22Rv1 (cell line): Measurements from ENCODE around the gene LRBA.

Experiments
- H3K27ac ChIP-seq: fragments of 450-650 bp; 2 replicates; pipeline ENCODE4 v1.5.1; 2017
- ZFX ChIP-seq: fragments of 450-650 bp; IDR thresholded peaks from 2 replicates; pipeline ENCODE4 v1.6.1; 2017; ENCODE audit warnings: antibody characterized with exemption, borderline replicate concordance
- TF ChIP-seq, protein P1 (sequence below): fragments of 450-650 bp; IDR thresholded peaks from 2 replicates; pipeline ENCODE4 v1.5.1; 2017; ENCODE audit warnings: mild to moderate bottlenecking

Gene LRBA

DNA sequence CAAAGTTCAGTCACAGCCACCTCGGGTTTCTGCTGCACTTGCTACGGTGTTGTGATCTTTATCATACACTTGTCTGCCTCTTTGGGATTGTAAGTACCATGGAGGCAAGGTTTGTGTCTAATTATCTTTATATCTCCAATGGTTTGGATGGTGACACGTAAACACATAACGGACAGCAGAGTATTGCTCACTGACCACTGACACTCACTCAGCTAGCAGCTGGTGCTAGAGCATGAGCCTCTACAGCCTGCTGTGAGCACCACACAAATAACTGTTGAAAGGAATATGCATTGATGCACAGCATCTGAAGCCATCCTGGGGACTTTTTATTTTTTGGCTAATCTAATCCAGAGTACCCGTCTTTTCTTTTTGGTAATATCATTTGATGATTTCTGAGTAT, 780.8 kb downstream of the LRBA start:
- TF ChIP-seq ZFX: no peak
- H3K27ac ChIP-seq: no peak overlapping the region

DNA sequence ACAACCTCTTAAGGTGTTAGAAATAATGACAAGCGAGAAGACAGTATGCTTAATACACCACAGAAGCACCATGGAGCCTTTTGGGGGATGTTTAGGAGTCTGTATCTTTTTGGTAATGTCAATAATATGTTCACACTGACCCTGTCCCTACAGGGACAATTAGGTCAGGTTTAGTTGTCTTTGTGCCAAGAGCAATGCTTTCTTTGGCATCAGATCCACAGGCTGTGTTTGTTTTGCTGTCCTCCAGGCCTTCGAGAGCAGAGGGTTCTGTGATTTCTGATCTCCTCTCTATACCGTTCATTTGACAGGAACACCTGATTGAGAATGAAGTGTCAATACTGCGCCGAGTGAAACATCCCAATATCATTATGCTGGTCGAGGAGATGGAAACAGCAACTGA, 783.1 kb downstream of the LRBA start:
- no peak for TF ChIP-seq ZFX
- TF ChIP-seq, protein P1, sequence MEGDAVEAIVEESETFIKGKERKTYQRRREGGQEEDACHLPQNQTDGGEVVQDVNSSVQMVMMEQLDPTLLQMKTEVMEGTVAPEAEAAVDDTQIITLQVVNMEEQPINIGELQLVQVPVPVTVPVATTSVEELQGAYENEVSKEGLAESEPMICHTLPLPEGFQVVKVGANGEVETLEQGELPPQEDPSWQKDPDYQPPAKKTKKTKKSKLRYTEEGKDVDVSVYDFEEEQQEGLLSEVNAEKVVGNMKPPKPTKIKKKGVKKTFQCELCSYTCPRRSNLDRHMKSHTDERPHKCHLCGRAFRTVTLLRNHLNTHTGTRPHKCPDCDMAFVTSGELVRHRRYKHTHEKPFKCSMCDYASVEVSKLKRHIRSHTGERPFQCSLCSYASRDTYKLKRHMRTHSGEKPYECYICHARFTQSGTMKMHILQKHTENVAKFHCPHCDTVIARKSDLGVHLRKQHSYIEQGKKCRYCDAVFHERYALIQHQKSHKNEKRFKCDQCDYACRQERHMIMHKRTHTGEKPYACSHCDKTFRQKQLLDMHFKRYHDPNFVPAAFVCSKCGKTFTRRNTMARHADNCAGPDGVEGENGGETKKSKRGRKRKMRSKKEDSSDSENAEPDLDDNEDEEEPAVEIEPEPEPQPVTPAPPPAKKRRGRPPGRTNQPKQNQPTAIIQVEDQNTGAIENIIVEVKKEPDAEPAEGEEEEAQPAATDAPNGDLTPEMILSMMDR: no peak
- no peak overlapping the region for H3K27ac ChIP-seq

DNA sequence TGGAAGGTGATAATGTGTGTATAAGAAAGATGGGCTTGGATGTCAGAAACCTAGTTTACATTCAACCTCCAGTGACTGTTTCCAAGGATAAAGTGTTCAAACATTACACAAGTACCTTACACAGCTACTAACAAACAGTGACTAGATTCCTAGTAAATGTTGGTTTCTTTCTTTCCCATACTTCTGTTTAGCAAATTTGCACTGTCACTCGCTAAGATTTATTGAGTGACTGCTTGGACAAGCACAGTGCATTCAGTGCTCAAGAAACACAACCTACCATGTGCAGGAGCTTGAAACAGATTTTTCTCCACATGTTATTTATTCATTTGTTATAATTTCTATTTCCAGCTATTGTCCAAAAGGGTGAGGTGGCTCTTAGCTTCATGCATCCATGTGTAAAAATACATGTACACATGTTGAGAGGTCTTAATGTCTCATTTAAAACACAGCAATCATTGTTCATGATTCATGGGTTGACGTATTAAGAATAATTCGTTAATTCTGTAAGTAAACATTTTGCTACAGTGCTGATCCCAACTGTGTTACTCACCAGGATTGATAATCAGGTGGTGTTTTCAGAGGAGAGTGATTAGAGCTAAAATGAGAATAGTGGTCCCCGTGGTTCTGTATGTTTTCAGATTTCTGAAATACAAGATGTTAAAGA, 783.8 kb downstream of the LRBA start:
- TF ChIP-seq, protein P1: no peak
- no peak for TF ChIP-seq ZFX

DNA sequence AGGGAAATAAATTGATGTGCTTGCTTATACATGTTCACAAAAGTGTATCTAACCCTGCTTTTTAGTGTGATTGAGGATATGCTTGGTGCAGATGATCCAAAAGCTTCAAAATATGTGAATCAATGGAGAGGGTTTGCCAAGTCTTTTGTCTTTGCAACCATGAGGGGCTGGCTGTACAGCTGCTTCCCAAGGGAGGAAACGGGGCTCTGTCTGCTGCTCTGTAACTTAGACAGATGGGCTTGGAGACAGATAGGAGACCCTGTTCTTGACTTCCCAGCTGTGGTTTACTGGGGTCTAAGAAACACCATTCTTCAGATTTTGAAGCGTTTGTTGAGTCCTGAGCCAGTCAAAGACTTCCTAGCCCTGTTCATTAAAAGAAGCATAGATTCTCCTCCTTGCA, 784.5 kb downstream of the LRBA start:
- H3K27ac ChIP-seq: no peak overlapping the region
- no peak for TF ChIP-seq ZFX
- TF ChIP-seq, protein P1: no peak

More for the DNA sequence above, 783.8 kb downstream of the LRBA start:
- H3K27ac ChIP-seq: no peak overlapping the region

DNA sequence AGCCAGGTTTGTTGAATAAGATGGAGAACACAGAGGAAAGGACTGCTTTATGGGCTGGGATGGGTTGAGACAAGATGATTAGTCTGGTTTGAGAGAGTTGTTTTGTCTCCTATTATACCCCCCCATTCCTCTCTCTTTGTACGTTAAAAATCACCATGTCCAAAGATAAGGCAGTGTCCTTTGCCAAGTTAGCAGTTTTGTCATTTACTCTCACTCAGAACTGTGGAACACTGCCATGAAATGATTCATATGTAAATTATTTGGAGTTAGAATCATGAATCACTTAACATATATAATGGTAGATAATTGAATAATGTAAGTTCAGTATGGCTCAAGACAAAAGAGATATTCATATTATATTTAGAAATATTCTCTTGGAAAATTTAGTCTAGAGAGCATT, 785.6 kb downstream of the LRBA start:
- H3K27ac ChIP-seq: no peak overlapping the region
- TF ChIP-seq, protein P1: no peak
- no peak for TF ChIP-seq ZFX

DNA sequence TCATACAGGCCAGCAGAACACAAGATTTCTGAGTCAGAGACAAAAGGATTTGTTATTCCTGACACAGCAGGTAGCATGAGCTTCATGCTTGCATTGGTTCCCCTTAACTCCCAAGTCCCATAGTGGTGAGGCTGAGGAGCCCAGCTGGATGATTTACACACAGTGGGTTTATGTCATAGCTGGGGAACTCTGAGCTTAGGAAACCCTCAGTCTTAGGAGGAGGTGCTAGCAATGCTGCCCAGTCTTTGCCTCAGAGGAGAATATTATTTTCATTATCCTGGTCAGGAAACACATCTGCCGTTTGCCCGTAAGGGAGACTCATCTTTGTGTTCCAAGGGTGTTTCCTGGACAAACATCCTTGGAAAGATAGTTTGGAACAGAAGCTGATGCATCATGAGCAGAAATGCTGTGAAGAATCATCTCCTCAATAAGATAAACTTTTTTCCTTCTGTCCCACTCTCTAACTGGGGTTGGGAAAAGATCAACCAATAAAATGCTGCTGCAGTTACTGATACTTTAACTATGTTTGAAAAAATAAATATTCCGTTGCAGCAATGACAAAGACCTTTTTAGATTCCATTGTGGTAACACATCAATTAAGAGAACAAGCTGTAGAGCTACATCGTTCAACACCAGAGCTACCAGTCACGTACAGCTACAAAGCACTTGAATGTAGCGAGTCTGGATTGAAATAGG, 790.0 kb downstream of the LRBA start:
- TF ChIP-seq ZFX: no peak
- TF ChIP-seq, protein P1: no peak
- H3K27ac ChIP-seq: no peak overlapping the region

DNA sequence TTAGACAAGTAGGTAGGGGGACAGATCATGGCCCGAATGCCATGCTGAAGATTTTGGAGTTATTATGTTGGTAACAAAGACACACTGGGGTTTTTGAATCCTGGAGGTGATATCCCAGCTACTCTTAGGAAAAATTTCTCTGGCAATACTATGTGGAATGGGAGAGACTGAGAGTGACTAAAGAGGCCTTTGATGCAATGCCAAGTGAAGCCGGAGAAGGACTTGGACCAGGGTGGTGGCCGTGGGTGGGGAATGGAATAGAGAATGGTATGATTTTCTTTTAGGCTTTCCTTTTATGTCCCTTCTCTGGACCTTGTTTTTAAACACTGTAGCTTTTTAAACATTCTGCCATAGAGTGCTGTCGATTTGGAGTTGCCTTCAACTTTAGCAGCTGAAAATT, 795.2 kb downstream of the LRBA start:
- TF ChIP-seq, protein P1: no peak
- TF ChIP-seq ZFX: no peak
- no peak overlapping the region for H3K27ac ChIP-seq

DNA sequence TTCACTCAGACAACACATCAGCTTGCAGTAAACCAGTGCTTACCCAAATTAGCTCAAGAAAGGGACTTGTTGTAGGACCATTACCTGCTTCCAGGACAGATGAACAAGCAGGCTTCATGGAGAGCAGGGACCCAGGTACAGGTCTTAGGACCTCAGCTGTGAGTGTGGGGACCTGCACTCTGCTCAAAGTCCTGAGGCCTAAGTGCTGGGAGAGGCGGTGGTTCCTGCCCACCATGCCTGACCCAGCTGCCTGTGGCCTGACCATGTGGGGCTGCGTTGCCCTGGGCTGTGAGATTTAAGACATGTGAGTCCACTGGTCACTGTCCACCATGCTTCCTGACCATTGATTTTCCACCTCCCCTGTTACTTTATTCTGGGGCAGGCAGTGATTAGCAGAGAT, 796.6 kb downstream of the LRBA start:
- TF ChIP-seq, protein P1: no peak
- no peak for TF ChIP-seq ZFX
- no peak overlapping the region for H3K27ac ChIP-seq
